Upper lobe of right lung (tissue), 1 donor: Measurements from ENCODE around the gene CAMK2N1. TPM values are rescaled to one million over a fixed set of nuclear protein-coding genes. Genes with fewer than 3 reads are reported as not detected.

Experiments used
- ATAC-seq: fragments of 200-7000 bp; cut with Tn5 transposase; one replicate; pipeline ENCODE4 v1.9.1; 2020; ENCODE audit warnings: mild to moderate bottlenecking, moderate library complexity
- DNase-seq: peaks from one replicate; pipeline ENCODE4 v3.0.0-alpha.2; 2020
- H3K27ac ChIP-seq: fragments of 200-600 bp; one replicate; pipeline ENCODE4 v1.8.0; 2022
- H3K27me3 ChIP-seq: fragments of 200-600 bp; one replicate; pipeline ENCODE4 v1.8.0; 2022; ENCODE audit warnings: mild to moderate bottlenecking
- H3K36me3 ChIP-seq: fragments of 200-600 bp; one replicate; pipeline ENCODE4 v1.8.0; 2022
- H3K4me1 ChIP-seq: fragments of 200-600 bp; one replicate; pipeline ENCODE4 v1.8.0; 2022
- H3K4me3 ChIP-seq: fragments of 200-600 bp; one replicate; pipeline ENCODE4 v1.8.0; 2022; ENCODE audit warnings: mild to moderate bottlenecking
- H3K9me3 ChIP-seq: fragments of 200-600 bp; one replicate; pipeline ENCODE4 v1.8.0; 2022
- intact Hi-C: fragments of 100-400 bp; cut with DNase I; formaldehyde crosslinking; loops from one replicate; pipeline ENCODE4 v1.11.0; 2022
- total RNA-seq: library from RNA; stranded (reverse); fragmentation: NEBNext Ultra II Directional; extraction: Animal tissue kit (Norgen Biotek cat#: 25700); gene quantifications from one replicate; pipeline ENCODE4 v1.2.1, GENCODE V29; 2021
- TF ChIP-seq, protein P1 (sequence below): fragments of 200-600 bp; IDR thresholded peaks from one replicate; pipeline ENCODE4 v1.8.0; 2022; ENCODE audit warnings: antibody characterized with exemption
- donor health status: DM: no; HTN: yes; CAD: no; lungs with severe emphysema.

The CAMK2N1 gene
- total RNA-seq, 1 donor from 2014 or later: 73.6 TPM

DNA sequence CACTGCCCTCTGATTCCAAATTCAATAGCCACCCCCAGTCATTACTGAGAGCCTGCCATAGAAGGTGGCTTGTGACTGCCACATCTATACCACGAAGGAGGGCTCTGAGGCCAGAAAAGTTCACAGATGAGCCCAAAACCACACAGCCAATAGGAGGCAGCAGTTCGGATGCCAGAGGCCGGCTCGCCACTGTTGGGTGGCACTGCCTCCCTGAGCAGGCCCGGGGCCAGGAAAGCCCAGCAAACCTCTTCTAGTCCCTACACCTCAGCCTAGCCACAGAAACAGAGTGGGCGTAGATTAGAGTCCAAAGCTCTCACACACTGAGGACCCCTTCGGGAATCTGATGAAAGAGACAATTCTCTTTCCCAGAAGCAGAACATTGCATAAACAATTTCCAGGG, 5.9 kb upstream of the CAMK2N1 start:
- TF ChIP-seq, protein P1, sequence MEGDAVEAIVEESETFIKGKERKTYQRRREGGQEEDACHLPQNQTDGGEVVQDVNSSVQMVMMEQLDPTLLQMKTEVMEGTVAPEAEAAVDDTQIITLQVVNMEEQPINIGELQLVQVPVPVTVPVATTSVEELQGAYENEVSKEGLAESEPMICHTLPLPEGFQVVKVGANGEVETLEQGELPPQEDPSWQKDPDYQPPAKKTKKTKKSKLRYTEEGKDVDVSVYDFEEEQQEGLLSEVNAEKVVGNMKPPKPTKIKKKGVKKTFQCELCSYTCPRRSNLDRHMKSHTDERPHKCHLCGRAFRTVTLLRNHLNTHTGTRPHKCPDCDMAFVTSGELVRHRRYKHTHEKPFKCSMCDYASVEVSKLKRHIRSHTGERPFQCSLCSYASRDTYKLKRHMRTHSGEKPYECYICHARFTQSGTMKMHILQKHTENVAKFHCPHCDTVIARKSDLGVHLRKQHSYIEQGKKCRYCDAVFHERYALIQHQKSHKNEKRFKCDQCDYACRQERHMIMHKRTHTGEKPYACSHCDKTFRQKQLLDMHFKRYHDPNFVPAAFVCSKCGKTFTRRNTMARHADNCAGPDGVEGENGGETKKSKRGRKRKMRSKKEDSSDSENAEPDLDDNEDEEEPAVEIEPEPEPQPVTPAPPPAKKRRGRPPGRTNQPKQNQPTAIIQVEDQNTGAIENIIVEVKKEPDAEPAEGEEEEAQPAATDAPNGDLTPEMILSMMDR: no peak
- DNase-seq (peak; percentile 59), ATAC-seq (no peak)
- Histone ChIP-seq H3K4me3 (no peak overlapping the region), H3K36me3 (no peaks in the 10 kb centered on the region), H3K27ac (no peak overlapping the region), H3K27me3 (peaks cover 10% of the 10 kb centered on the region), H3K9me3 (no peaks in the 10 kb centered on the region), H3K4me1 (peaks cover 15% of the 10 kb centered on the region)
- intact Hi-C loops: loop anchor here (5.0 to 10.0 kb wide), 2 partner anchors 117 to 280 kb away; no protein-coding TSS in a partner anchor

DNA sequence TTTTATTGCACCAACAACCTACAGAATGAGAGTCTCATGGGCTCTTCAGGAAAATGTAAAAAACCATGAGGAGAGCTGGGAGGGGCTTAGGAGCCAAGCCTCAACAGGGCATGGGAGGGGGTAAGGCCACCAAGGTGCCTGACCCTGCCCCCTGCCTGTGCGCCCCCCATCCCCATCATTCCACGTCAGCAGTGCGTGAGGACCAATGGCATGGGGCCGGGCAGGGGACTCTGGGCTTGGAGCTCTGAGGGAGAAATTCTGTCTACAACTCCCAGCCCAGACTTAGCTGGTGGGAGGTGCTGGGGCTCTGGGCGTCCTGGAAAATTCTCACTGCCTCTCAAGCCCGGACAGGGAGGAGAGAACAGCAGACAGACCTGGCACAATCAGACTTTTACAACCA, 5.2 kb upstream of the CAMK2N1 start:
- H3K4me3 ChIP-seq: no peak overlapping the region
- ATAC-seq (no peak), DNase-seq (no peak)
- TF ChIP-seq, protein P1: no peak
- H3K27me3 ChIP-seq: peaks cover 17% of the 10 kb centered on the region
- H3K36me3 ChIP-seq: no peaks in the 10 kb centered on the region
- no peaks in the 10 kb centered on the region for H3K9me3 ChIP-seq
- H3K4me1 ChIP-seq: peaks cover 15% of the 10 kb centered on the region
- intact Hi-C loops: loop anchor here (5.0 to 10.0 kb wide), 2 partner anchors 116 to 279 kb away; no protein-coding TSS in a partner anchor
- no peak overlapping the region for H3K27ac ChIP-seq

DNA sequence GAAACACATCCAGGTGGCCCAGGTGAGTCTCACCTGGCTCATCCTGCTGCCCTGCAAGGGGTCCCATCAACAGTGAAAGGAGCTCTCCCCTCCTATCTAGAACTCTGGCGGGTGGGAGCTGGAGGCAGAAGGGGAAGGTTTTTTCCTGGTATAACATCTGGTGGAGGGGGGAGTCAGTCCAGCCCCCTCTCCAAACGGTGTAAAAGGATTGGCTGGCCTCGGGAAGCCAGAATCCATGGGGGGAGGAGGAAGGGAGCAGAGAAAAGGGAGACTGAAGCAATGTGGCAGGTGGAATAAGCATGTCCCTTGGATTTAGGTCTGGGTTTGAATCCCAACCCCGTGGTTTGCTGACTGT, 1.2 kb upstream of the CAMK2N1 start:
- Histone ChIP-seq H3K4me1 (peaks cover 9% of the 10 kb centered on the region), H3K36me3 (no peaks in the 10 kb centered on the region), H3K27me3 (peaks cover 40% of the 10 kb centered on the region), H3K9me3 (no peaks in the 10 kb centered on the region), H3K4me3 (peak overlapping the region; percentile 52), H3K27ac (no peak overlapping the region)
- intact Hi-C loops: no loop called here
- ATAC-seq (no peak), DNase-seq (no peak)
- TF ChIP-seq, protein P1: no peak

DNA sequence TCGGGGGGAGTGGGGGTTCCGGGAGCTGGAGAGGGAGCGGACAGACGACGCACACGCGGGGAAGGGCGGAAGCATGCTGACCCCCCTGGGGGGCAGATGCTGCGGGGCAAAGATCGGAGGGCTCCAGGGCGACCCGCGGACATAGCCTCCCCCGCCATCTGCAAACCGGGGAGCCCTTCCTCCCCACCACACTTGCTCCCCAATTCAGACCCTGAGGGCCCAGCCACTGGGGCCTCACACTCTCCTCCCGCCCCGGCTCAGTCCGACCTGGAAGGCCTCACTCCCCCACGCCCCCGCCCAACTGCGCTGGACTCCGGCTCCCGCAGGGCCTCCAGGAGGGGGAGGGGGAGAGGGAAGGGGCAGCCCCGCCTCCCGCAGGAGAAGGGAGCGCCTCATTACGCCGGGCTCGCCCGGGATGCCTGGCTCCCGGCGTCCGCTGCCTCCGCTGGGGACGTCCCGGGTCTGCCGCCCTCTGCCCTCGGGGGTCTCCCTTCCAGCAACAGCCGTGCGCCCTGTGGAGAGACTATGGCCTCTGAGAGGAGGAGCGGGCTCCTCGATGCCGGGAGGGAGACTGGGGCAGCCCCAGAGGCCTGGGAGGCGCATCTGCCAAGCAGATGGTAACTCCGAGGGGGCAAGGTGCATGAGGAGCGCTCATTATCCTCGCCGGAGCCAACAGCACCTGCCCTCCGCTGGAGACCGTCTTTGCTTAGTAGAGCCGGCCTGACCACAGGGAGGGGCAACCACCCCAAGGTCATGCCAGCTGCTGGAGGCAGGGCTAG, 636 bp upstream of the CAMK2N1 start:
- H3K4me3 ChIP-seq: peak overlapping the region; percentile 52
- TF ChIP-seq, protein P1: no peak
- DNase-seq (peak; percentile 78), ATAC-seq (peak; percentile 65)
- intact Hi-C loops: no loop called here
- H3K27me3 ChIP-seq: peaks cover 40% of the 10 kb centered on the region
- H3K36me3 ChIP-seq: no peaks in the 10 kb centered on the region
- peaks cover 9% of the 10 kb centered on the region for H3K4me1 ChIP-seq
- H3K27ac ChIP-seq: peak overlapping the region; percentile 80
- no peaks in the 10 kb centered on the region for H3K9me3 ChIP-seq

DNA sequence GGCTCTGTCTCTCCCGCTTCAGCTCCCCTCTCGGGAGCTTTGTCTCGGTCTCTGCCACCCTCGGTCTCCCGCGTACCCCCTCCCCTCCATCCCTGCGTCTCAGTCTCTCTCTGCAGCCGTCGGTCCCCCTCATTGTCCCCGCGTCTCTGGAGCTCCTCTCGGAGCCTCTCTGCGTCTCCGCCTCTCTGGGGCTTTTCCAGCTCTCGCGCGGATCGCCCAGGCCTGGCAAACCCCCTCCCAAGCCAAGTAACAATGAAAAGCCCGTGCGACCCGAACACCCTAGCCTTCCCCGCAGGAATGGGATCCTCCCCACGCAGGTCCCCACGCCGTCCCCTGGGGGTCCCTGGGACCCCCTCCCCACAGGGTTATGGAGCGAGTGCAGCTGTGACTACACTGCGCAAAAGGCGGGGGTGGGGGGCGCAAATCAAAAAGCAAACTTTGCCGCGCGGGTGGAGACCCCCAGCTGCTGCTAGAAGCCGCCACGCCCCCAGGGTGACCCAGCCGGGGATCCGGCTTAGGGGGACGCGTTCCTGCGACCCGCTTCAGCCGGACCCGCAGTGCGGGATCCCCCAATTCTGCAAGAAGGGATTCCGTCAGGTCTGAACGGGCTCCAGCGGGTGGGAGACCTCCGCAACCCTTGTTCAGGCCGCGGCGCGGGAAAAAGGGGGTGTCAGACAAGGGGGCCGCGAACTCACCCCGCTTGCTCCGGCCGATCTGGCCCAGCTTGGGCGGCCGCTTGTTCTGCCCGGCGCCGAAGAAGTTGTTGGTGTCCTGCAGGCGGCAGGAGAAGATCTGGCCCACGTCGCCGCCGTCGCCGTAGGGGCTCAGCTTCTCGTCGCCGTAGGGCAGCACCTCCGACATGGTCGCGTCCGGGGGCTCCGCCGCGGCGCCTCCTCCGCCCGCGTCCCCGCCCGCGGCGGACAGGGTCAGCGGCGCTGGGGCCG, 1.2 kb downstream of the CAMK2N1 start:
- TF ChIP-seq, protein P1: no peak
- DNase-seq (peak; percentile 60), ATAC-seq (no peak)
- no peaks in the 10 kb centered on the region for H3K9me3 ChIP-seq
- H3K4me3 ChIP-seq: peak overlapping the region; percentile 51
- peaks cover 9% of the 10 kb centered on the region for H3K4me1 ChIP-seq
- H3K27ac ChIP-seq: peak overlapping the region; percentile 77
- intact Hi-C loops: no loop called here
- H3K27me3 ChIP-seq: peaks cover 46% of the 10 kb centered on the region
- no peaks in the 10 kb centered on the region for H3K36me3 ChIP-seq
